Fibroblast of lung (primary cell): Measurements from ENCODE around the gene GRIN2A. TPM values are rescaled to one million over a fixed set of nuclear protein-coding genes. Genes with fewer than 3 reads are reported as not detected.

ENCODE experiments used
- DNase-seq, 2 donors: peaks; one replicate each; pipeline versions ENCODE4 v3.0.0 to v3.0.0-alpha.2; 2010; ENCODE audit warnings: low read depth in 2 of 2
- H2AFZ ChIP-seq: 2 replicates; pipeline ENCODE4 v1.5.1; 2012; ENCODE audit warnings: low read length, control low read depth, inconsistent platforms
- H3K27ac ChIP-seq: 2 replicates; pipeline ENCODE4 v1.5.1; 2011; ENCODE audit warnings: low read length, control low read depth; ENCODE audit not compliant: insufficient read depth
- H3K27me3 ChIP-seq: 2 replicates; pipeline ENCODE4 v1.5.1; 2011; ENCODE audit warnings: mild to moderate bottlenecking, low read length; ENCODE audit not compliant: control insufficient read depth, insufficient read depth
- H3K36me3 ChIP-seq: 2 replicates; pipeline ENCODE4 v1.5.1; 2011; ENCODE audit warnings: low read length; ENCODE audit not compliant: control insufficient read depth, insufficient read depth
- H3K4me1 ChIP-seq: 2 replicates; pipeline ENCODE4 v1.5.1; 2011; ENCODE audit warnings: low read length; ENCODE audit not compliant: control insufficient read depth, insufficient read depth; ENCODE audit errors: extremely low read depth
- H3K4me2 ChIP-seq: 2 replicates; pipeline ENCODE4 v1.5.1; 2011; ENCODE audit warnings: low read length, control low read depth; ENCODE audit not compliant: insufficient read depth; ENCODE audit errors: extremely low read depth
- H3K4me3 ChIP-seq, 4 experiments: fragments of 200-600 bp in 1 of 4; sonication (generic) in 1 of 4; replicated peaks in 1 of 4; 2 replicates each; pipeline ENCODE4 v1.5.1; 2011 to 2016; ENCODE audit warnings: low read length in 4 of 4, low read depth in 3 of 4, mild to moderate bottlenecking in 3 of 4, control low read depth in 2 of 4, inconsistent platforms in 1 of 4, mixed read lengths in 1 of 4; ENCODE audit not compliant: insufficient read depth in 1 of 4; ENCODE audit errors: control extremely low read depth in 1 of 4
- H3K79me2 ChIP-seq: 2 replicates; pipeline ENCODE4 v1.5.1; 2012; ENCODE audit warnings: mild to moderate bottlenecking, low read length, inconsistent platforms; ENCODE audit not compliant: control insufficient read depth, insufficient read depth
- H3K9ac ChIP-seq: 2 replicates; pipeline ENCODE4 v1.5.1; 2011; ENCODE audit warnings: mild to moderate bottlenecking, low read length, control low read depth; ENCODE audit not compliant: insufficient read depth
- H3K9me3 ChIP-seq: 2 replicates; pipeline ENCODE4 v1.5.1; 2012; ENCODE audit warnings: low read depth, low read length; ENCODE audit not compliant: control insufficient read depth, insufficient read depth
- H4K20me1 ChIP-seq: 2 replicates; pipeline ENCODE4 v1.5.1; 2011; ENCODE audit warnings: low read length; ENCODE audit not compliant: control insufficient read depth, insufficient read depth; ENCODE audit errors: extremely low read depth
- EZH2 ChIP-seq: IDR thresholded peaks from 2 replicates; pipeline ENCODE4 v1.5.1; 2012; ENCODE audit warnings: low read length, control low read depth, mild to moderate bottlenecking; ENCODE audit errors: missing control alignments
- polyA minus RNA-seq: library from RNA; depleted of rRNA, polyadenylated mRNA; stranded (reverse); fragments of >200 nt; gene quantifications from 2 replicates; pipeline ENCODE4 v1.2.3, GENCODE V29; 2011; ENCODE audit warnings: low replicate concordance
- polyA plus RNA-seq, 2 donors: library from polyadenylated mRNA; depleted of rRNA in 1 of 2; stranded (reverse) in 1 of 2; unstranded in 1 of 2; fragments of >200 nt; gene quantifications; 2 replicates each; pipeline ENCODE4 v1.2.1, GENCODE V29; 2011 to 2012; ENCODE audit warnings: missing spikeins in 1 of 2
- total RNA-seq: library from RNA; depleted of rRNA; stranded (reverse); fragments of >200 nt; gene quantifications from 2 replicates; pipeline ENCODE4 v1.2.1, GENCODE V29; 2014
- TF ChIP-seq, protein P1 (sequence below), 2 donors: IDR thresholded peaks in 1 of 2; conservative IDR thresholded peaks in 1 of 2; 1 replicate in 1 of 2; 2 replicates in 1 of 2; pipeline ENCODE4 v1.5.1; 2011 to 2012; ENCODE audit warnings: low read length in 2 of 2, control low read depth in 1 of 2, inconsistent platforms in 1 of 2, low read depth in 1 of 2, mild to moderate bottlenecking in 1 of 2

GRIN2A gene
- total RNA-seq = under 0.01 and 0.33 TPM in 2 replicates
- 0.15 and 0.19 TPM in 2 replicates for polyA plus RNA-seq
- 0.14 and 0.44 TPM in 2 replicates for polyA plus RNA-seq (2012)
- polyA minus RNA-seq = 1.0 TPM in 1 of 2 replicates, not detected in the other

DNA sequence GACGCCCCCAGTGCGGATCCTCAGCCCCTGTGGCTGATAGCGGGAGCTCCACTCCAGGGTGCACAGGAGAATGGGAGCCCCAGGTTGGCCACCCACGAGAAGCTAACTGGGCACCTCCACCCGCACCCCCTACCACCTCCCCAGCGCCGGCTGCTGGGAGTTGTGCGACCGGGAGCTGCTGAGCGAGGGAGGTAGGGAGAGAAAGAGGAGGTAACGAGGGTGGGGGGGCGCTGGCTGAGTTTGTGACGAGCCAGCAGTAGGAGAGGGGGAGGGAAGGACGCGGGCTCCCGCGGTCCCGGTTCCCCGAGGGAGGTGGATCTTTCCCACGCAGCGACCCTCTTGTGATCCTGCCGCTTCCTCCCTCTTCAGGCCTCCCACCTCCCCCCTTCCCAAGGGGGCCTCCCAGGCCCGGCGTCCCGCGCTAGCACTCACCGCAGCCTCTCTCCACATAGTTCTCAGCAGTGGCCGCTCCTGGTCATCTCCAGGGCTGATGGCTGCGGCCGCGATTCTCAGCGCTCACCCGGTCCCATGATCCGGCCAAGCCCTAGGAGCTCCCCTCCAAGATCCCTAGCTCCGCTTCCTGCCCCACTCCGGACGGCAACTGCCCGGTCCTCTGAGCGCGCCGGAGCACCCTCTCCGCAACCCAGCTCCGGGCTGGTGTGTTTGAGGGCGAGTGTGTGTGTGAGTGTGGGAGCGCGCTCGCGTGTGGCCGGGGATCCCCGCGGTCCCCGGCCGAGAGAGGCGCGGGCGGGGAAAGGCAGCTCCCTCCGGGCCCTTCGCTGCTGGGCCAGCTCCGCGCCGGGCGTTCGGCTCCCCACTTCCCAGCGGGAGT, at the start of gene GRIN2A:
GRIN2A (minus strand) TSS at position 207 of the 832 bp plus-strand sequence. CDS start 2,017 bp downstream, outside the sequence.
- H3K79me2 ChIP-seq = no peaks in the 10 kb centered on the region
- no peaks in the 10 kb centered on the region for H4K20me1 ChIP-seq
- H3K9me3 ChIP-seq = no peaks in the 10 kb centered on the region
- peaks cover 3% of the 10 kb centered on the region for H3K27me3 ChIP-seq
- no peaks in the 10 kb centered on the region for H3K36me3 ChIP-seq
- H3K4me3 ChIP-seq = peak within 1 kb of the TSS in 2 of 4 experiments; percentile 4 to 42
- H2AFZ ChIP-seq = peak within 1 kb of the TSS; percentile 55
- H3K4me2 ChIP-seq = peak within 1 kb of the TSS; percentile 51
- H3K9ac ChIP-seq = no peak within 1 kb of the TSS
- TF ChIP-seq, protein P1, sequence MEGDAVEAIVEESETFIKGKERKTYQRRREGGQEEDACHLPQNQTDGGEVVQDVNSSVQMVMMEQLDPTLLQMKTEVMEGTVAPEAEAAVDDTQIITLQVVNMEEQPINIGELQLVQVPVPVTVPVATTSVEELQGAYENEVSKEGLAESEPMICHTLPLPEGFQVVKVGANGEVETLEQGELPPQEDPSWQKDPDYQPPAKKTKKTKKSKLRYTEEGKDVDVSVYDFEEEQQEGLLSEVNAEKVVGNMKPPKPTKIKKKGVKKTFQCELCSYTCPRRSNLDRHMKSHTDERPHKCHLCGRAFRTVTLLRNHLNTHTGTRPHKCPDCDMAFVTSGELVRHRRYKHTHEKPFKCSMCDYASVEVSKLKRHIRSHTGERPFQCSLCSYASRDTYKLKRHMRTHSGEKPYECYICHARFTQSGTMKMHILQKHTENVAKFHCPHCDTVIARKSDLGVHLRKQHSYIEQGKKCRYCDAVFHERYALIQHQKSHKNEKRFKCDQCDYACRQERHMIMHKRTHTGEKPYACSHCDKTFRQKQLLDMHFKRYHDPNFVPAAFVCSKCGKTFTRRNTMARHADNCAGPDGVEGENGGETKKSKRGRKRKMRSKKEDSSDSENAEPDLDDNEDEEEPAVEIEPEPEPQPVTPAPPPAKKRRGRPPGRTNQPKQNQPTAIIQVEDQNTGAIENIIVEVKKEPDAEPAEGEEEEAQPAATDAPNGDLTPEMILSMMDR (conservative IDR thresholded peaks at IDR 0.05 in 1 of 2, IDR thresholded peaks at IDR 0.05 in 1 of 2; ENCODE audit: low read depth in 1 of 2, low read length in 2 of 2) = no peak
- TF ChIP-seq EZH2 = no peak
- DNase-seq = peak in 1 of 2 donors; percentile 34
- no peak within 1 kb of the TSS for H3K27ac ChIP-seq
- peaks cover 5% of the 10 kb centered on the region for H3K4me1 ChIP-seq

DNA sequence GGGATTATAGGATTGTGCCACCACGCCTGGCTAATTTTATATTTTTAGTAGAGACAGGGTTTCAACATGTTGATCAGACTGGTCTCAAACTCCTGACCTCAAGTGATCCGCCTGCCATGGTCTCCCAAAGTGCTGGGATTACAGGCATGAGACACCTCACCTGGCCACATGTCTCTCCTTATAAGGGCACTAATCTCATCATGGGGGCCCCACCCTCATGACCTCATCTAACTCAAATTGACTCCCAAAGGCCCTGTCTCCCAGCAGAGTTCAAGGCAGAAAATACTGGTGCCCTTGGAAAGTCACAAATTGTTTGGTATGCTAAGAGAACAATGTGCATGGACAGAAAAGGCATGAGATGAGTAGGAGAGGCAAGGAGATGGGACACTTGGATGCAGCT, 49.3 kb upstream of the GRIN2A start:
- H3K9me3 ChIP-seq = no peaks in the 10 kb centered on the region
- no peaks in the 10 kb centered on the region for H3K79me2 ChIP-seq
- H4K20me1 ChIP-seq = no peaks in the 10 kb centered on the region
- no peak overlapping the region for H2AFZ ChIP-seq
- no peak overlapping the region for H3K9ac ChIP-seq
- H3K4me3 ChIP-seq = no peak overlapping the region
- no peaks in the 10 kb centered on the region for H3K27me3 ChIP-seq
- no peak overlapping the region for H3K27ac ChIP-seq
- no peaks in the 10 kb centered on the region for H3K4me1 ChIP-seq
- TF ChIP-seq, protein P1 (conservative IDR thresholded peaks at IDR 0.05 in 1 of 2, IDR thresholded peaks at IDR 0.05 in 1 of 2; ENCODE audit: low read depth in 1 of 2, low read length in 2 of 2) = no peak
- TF ChIP-seq EZH2 = no peak
- no peaks in the 10 kb centered on the region for H3K36me3 ChIP-seq
- no peak for DNase-seq
- H3K4me2 ChIP-seq = no peak overlapping the region

DNA sequence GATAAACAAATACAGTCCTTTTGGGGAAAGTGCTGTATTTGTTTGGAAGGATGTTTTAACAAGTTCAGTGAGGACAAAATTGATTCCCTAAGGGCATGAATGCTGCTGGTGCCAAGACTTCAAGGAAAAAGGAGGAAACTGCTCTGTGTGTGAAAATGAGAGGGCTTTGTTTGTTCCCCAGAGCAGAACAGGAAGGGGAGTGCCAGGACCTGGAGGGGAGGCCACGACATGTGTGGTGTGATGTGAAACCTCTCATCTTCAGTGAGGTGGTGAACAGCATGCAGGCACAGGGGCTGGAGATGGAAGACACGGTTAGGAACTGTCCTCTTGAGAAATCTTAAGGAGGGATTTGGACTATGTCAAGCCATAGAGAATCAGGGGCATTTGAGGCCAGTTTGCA, 46.6 kb upstream of the GRIN2A start:
- H3K36me3 ChIP-seq = no peaks in the 10 kb centered on the region
- H4K20me1 ChIP-seq = no peaks in the 10 kb centered on the region
- H3K4me3 ChIP-seq = no peak overlapping the region
- H3K9ac ChIP-seq = no peak overlapping the region
- H3K9me3 ChIP-seq = no peaks in the 10 kb centered on the region
- H2AFZ ChIP-seq = no peak overlapping the region
- no peaks in the 10 kb centered on the region for H3K79me2 ChIP-seq
- no peak overlapping the region for H3K4me2 ChIP-seq
- no peaks in the 10 kb centered on the region for H3K4me1 ChIP-seq
- H3K27me3 ChIP-seq = no peaks in the 10 kb centered on the region
- DNase-seq = no peak
- H3K27ac ChIP-seq = no peak overlapping the region
- no peak for TF ChIP-seq EZH2
- TF ChIP-seq, protein P1 (conservative IDR thresholded peaks at IDR 0.05 in 1 of 2, IDR thresholded peaks at IDR 0.05 in 1 of 2; ENCODE audit: low read depth in 1 of 2, low read length in 2 of 2) = no peak
